PFSK-1 (cell line): ENCODE results near the gene SOX4.

Source experiments
- FOXP2 ChIP-seq: optimal IDR thresholded peaks from 2 replicates; pipeline ENCODE3; 2011; ENCODE audit warnings: borderline replicate concordance, control low read depth, inconsistent platforms; ENCODE audit not compliant: insufficient read depth; ENCODE audit errors: extremely low read length, extremely low read depth
- POLR2AphosphoS5 ChIP-seq: IDR thresholded peaks from 2 replicates; pipeline ENCODE4 v1.6.1; 2012; ENCODE audit warnings: low read depth, mild to moderate bottlenecking, control low read depth, low read length, moderate library complexity
- SIN3A ChIP-seq: IDR thresholded peaks from 2 replicates; pipeline ENCODE4 v1.6.1; 2012; ENCODE audit warnings: mild to moderate bottlenecking, low read length, moderate library complexity, borderline replicate concordance; ENCODE audit not compliant: insufficient read depth
- TAF1 ChIP-seq: IDR thresholded peaks from 2 replicates; pipeline ENCODE4 v1.6.1; 2012; ENCODE audit warnings: low read length, control low read depth, borderline replicate concordance; ENCODE audit not compliant: insufficient read depth
- TF ChIP-seq, protein P1 (sequence below), 2 experiments: IDR thresholded peaks; 2 replicates each; pipeline versions ENCODE4 v1.6.1 to v1.8.0; 2011 to 2012; ENCODE audit warnings: low read depth in 2 of 2, low read length in 2 of 2, control low read depth in 1 of 2, inconsistent platforms in 1 of 2, mild to moderate bottlenecking in 1 of 2, moderate library complexity in 1 of 2; ENCODE audit not compliant: insufficient read depth in 1 of 2

SOX4 gene

DNA sequence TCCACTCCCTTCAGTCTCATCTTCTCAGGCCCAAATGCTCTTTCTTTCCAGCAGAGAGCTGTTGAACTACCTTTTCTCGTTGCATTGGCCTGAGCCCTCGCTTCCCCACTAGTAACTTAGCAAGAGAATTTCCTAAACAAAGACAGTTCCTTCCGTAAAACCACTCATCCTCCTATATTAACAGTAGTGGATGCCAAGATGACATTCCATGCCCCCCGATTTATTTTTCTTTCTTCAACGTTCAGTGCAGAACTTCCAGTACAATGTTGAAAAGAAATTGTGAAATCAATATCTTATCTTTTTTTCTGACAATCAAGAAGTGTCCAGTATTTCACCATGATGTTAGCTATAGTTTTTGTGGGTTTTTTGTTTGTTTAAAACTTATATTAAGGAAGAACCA, 45.8 kb downstream of the SOX4 start:
- no peak for TF ChIP-seq SIN3A
- TF ChIP-seq TAF1 = no peak
- TF ChIP-seq, protein P1, sequence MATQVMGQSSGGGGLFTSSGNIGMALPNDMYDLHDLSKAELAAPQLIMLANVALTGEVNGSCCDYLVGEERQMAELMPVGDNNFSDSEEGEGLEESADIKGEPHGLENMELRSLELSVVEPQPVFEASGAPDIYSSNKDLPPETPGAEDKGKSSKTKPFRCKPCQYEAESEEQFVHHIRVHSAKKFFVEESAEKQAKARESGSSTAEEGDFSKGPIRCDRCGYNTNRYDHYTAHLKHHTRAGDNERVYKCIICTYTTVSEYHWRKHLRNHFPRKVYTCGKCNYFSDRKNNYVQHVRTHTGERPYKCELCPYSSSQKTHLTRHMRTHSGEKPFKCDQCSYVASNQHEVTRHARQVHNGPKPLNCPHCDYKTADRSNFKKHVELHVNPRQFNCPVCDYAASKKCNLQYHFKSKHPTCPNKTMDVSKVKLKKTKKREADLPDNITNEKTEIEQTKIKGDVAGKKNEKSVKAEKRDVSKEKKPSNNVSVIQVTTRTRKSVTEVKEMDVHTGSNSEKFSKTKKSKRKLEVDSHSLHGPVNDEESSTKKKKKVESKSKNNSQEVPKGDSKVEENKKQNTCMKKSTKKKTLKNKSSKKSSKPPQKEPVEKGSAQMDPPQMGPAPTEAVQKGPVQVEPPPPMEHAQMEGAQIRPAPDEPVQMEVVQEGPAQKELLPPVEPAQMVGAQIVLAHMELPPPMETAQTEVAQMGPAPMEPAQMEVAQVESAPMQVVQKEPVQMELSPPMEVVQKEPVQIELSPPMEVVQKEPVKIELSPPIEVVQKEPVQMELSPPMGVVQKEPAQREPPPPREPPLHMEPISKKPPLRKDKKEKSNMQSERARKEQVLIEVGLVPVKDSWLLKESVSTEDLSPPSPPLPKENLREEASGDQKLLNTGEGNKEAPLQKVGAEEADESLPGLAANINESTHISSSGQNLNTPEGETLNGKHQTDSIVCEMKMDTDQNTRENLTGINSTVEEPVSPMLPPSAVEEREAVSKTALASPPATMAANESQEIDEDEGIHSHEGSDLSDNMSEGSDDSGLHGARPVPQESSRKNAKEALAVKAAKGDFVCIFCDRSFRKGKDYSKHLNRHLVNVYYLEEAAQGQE (IDR thresholded peaks at IDR 0.05; ENCODE audit: insufficient read depth in 1 of 2, low read depth in 2 of 2, low read length in 2 of 2) = no peak
- TF ChIP-seq FOXP2 = no peak
- no peak for TF ChIP-seq POLR2AphosphoS5
